Superior temporal gyrus (tissue), 1 donor: ENCODE data around the gene TP73.
"Not testable (repeated sequence)": the region's sequence is repeated elsewhere in the genome, so short reads cannot be mapped to it uniquely, and the experiment has no call there.

ENCODE experiments used
- DNase-seq: peaks from one replicate; pipeline ENCODE4 v3.0.0-alpha.2; 2016; ENCODE audit errors: extremely low spot score

TP73 gene

DNA sequence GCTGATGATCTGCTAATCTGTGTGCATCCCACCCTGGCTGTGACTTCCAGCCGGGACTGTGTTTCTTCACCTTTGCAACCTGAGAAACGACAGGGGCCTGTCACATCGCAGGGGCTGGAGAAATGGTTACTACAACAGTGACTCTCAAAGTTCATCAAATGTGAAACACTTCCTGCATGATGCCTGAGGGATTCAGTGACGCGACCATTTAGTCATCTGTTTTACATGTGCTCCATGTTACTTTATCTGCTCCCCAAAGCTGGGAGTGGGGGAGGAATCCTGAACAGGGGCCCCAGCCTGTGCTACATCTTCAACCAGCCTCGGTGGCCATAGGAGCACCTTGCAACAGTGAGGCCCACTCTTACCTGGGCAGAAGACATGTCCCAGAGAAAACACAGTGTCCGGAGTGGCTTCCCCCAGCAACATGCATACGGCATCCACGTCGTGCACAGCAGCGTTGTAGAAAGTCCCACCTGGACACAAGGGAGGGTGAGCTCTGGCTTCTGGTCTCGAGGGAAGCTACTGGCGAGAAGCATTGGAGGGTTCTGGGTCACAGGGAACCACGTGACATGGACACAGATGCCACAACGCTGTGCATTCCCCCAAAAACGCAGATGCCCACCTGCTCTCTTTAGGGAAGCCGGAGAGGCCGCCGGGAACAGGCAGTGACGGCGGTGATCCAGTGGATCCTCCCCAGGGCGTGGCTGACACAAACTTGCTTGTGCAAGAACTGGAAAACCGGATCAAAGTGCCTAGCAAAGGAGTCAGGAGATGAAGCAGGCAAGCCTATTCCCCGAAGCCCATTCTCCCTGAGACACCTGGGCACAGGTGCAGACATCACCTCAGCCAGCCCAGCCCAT lies 90.4 kb downstream of the TP73 start:
- no peak for DNase-seq

DNA sequence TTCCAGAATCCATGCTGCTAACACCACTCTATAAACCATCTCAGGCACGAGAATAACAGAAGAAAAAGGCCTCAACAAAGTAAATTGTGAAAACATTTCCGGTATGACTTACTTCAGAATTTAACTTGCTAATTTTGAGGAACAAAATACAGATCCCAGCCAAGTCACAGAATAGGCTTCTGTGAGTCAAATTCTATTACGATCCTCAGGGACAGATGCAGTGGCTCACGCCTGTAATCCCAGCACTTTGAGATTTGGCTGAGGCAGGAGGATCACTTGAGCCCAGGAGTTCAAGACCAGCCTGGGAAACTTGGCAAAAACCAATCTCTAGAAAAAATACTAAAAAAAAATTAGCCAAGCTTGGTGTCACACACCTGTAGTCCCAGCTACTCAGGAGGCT lies 91.1 kb downstream of the TP73 start:
- DNase-seq = no peak

DNA sequence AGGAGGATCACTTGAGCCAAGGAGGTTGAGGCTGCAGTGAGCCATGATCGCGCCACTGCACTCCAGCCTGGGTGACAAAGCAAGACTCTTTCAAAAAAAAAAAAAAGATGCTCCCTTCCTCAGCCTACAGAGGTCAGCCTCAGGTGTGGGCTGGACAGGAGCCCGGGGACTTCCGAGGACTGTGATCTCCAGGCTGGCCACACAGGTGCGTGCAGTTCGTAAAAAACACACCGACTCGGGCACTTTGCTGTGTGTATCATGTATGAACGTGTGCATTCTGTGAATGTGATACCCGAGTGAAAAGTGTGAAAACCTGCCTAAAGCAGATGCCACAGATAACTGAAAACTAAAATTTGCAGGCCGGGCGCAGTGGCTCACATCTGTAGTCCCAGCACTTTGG lies 91.5 kb downstream of the TP73 start:
- no peak for DNase-seq

DNA sequence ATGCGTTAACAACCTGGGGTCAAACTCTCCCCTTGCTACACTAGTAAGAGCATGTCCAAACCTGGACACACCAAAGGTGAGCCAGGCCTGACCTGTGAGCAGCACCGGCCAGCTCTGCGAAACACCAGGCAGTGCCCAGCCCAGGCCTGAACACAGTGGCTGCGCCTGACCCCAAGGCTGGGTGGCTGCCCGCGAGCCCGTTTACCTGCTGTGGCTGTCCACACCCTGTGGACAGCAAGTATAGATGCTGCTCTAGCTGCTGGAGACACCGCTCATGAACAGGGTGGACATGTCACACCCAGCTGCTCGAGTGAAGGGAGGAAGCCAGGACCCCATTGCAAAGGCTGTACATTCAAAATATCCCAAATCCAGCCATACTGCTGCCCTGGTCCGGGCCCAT lies 92.3 kb downstream of the TP73 start:
- no peak for DNase-seq

DNA sequence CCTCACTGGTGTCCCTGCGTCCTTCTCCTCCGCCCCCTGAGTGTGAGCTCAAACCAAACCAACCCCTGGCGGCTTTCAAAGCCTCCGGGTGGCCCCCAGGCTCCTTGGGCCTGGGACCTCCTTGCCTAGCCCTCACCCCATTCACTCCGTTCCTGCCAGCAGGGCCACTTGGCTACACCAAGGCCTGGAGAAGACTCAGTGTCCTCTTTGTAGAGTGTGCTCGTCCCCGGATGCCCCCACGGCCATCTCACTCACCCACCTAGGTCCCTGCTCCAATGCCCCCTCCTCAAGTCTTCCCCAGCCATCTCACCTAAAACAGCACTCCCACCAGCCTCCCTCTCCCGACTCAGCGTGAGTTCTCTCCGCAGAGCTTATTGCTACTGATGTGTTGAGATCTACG lies 92.8 kb downstream of the TP73 start:
- DNase-seq = no peak

DNA sequence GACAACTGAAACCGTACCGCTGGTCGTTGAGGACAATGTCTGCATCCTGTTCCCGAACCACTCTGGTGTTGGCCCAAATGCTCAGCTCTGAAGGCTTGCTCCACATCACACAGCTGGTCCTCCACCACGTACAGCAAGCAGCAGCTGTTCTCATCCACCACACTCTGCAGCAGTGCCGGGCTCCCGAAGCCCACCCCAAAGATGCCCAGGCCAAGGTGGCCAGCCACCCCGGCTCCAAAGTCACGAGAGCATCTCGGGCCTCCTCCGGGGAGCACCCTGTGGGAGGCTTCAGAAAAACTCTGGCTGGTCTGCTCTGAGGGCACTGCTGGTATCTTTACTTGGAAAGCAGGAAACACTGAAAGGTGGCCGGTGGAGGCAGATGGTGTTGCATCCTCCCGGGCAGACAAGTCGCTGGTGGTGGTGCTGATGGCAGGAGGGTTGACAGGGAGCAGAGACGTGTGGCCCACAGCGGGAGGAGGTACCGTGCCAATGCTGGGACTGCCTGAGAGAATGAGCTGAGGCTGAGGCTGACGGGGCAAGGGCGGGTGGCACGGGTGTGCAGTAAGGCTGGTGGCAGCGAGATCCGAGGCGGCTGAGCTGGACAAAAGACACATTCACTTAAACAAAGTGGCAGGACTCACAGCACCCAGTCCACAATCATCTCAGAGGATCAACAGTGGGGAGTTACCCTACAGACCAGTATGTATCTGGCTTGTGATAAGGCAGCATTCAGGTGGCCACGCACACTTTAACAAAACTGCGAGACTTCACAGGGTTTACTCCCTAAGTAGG lies 93.5 kb downstream of the TP73 start:
- DNase-seq = peak; percentile 30

DNA sequence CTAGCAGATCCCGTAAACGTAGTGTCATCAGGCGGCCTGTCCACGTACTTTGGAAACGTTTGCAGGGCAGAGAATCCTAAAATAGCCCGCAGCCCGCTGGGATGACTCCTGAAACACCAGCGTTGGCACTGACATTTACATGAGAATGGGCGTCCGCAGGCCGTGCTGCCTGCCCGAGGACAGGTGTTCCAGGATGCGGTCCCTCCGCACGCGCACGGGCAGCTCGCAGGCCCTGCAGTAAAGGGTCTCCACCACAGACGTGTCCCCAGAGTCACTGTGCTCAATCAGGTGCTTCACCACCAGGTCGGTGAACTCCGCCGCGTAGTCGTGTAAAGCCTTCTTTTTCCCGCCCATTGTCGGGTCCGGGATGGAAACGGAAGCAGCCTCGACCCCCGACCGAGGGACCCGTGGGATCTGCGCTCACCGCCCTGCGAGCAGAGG lies 94.1 kb downstream of the TP73 start:
- no peak for DNase-seq

DNA sequence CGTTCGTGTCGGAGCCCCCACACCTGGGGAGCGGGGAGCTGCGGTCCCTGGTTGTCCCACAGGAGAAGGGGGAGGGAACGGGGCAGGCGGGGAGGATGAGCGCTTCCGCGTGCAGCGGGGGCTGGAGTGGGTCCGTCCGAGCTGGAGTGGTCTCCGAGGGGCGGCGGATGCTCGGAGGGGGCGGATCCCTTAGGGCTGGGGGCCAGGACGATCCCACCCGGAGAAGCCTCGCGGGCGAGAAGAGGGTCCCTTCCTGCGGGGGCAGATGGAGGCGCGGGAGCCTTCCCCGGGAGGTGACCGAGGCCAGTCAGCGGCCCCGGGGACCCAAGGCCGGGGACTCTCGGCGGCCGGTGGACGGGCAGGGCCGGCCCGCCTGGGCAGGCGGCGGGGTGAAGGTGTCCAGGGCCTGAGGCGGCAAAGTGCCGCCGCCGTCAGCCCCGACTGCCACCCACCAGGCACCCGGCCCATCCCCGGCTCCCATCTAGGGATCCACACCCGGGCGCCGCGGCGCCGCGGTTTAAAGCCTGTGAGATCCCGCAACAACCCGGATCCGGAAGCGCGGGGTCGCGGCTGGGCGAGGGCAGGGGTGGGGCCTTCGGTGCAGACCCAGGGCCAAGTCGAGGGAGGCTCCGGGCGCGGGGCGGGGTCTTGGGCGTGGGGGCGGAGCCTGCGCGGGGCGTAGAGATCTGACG lies 94.7 kb downstream of the TP73 start:
- DNase-seq = peak; percentile 77

DNA sequence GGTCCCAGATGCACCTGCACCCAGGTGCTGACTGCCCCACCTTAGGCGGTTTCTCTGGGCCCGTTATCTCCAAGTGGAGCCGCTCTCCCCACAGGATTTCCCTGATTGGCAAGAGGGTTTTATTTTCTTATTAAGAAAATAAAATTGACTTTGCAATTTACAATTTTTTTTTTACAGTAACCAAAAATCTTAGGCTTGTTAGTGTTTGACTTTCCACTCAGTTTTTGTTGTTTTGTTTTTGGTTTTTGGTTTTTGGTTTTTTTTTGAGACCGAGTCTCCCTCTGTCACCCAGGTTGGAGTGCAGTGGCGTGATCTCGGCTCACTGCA lies 95.2 kb downstream of the TP73 start:
- no peak for DNase-seq

DNA sequence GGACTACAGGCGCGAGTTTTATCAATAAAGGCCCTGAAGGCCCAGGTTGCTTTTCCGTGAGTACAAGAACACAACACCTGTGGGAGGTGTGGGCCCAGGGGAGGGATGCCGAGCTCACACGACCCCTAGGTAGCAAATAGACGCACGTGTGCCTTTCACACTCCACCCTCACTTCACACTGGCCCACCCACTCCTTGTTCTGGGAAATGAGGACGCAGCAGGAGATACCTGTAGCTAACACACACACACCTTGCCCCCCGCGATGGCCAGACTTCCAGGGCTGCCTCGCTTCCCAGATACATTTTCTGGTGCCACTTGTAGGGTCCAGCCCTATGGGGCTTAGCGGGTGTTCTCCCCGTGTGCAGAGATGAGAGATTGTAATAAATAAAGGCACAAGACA lies 95.6 kb downstream of the TP73 start:
- no peak for DNase-seq

DNA sequence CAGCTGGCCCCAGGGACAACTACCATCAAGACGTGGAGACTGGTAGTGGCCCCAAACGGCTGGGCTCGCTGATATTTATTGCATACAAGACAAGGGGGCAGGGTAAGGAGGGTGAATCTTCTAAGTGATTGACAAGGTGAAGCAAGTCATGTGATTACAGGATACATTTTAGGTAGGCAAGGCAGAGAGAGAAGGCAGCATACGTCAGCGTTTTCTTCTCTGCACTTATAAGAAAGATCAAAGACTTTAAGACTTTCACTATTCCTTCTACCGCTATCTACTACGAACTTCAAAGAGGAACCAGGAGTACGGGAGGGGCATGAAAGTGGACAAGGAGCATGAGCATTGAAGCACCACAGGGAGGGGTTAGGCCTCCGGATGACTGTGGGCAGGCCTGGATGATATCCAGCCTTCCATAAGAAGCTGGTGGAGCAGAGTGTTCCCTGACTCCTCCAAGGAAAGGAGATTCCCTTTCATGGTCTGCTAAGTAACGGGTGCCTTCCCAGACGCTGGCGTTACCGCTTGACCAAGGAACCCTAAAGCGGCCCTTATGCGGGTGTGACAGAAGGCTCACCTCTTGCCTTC lies 96.1 kb downstream of the TP73 start:
- not testable (repeated sequence) for DNase-seq

DNA sequence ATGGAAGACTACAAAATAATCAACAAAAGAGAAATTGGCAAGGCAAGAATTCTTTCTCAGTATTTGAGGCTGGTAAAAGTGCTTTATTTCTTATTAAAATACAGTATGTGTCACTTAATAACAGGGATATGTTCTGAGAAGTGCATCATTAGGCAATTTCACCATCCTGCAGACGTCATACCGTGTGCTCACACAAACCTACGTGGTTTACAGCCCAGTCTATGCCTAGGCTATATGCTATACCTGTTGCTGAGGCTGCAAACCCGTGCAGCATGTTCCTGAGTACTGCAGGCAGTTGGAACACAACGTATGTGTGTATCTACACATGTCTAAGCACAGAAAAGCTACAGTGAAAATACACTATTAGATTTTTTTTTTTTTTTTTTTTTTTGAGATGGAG lies 97.2 kb downstream of the TP73 start:
- no peak for DNase-seq

DNA sequence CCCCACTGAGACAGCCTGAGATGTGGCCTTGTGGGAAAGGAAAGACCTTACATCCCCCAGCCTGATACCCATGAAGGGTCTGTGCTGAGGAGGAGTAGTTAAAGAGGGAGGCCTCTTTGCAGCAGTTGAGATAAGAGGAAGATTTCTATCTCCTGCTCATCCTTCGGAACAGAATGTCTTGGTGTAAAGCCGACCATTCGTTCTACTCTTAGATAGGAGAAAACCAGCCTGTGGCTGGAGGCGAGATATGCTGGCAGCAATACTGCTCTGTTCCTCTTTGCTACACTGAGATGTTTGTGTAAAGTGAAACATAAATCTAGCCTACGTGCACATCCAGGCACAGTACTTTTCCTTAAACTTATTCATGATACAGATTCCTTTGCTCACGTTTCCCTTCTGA lies 98.4 kb downstream of the TP73 start:
- DNase-seq = no peak

DNA sequence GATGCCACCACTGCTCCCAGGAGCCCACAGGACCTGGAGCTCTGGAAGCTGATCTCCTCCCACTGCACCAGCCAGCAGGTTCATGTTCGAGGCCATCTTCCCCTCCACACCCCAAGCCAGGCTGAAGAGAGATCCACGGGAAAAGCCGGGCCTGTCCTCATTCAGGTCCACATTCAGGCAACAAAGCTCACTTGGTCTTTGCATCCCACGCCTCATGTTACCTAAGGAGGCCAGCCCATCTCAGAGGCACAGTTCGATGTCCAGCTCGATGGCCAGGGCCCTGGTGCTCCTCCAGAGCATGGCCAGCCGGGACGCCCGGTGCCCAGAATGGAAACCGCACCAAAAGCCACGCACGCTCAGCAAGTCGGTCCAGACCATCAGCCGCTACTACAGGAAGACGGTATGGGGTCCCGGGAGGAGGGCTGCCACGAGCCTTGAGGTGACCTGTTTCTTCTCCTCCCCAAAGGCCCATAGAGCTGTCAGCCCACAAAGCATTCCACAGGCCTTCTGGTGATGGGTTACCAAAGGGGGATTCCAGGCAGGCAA lies 100.2 kb downstream of the TP73 start, which contains the start of gene CCDC27:
CCDC27 (plus strand) TSS at position 51 of the 546 bp plus-strand sequence; CDS start at position 83, 32 bp downstream.
- DNase-seq = no peak

DNA sequence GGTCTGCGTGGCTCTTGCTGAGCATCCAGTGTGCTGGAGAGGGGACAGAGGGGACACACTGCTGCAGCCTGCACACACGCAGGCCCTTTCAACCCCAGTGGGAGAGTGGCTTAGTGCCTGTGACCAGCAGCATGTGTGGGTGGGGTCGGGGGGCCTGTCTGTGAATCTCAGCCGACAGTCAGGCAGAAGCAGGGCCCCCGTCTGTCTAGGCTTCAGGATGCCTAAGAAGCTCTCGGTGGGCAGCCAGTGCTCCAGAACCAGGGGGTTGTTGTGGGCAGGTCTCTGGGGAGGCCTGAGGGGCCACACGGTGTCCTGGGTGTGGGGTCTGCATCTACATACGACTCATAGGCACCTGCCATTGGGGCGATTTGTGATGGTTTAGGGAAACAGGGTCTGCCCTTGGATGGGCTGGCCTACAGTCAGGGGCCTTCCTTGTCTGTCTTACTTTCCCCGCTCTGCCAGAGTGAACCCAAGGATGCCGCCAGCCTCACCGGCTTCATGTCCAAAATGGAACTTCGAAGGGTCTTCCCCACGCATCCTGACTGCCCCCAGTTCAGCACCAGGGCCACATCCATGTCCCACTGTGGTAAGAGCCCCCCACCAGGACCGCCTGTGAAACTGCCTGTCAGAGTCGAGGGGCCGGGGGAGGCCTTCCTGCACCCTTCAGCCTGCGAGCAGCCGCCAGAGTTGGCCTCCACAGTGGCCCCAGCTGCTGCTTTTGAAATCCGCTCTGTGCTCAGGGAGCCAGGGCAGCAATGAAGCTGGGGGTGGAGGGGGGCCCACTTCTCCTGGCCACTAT lies 101.5 kb downstream of the TP73 start:
- DNase-seq = no peak

DNA sequence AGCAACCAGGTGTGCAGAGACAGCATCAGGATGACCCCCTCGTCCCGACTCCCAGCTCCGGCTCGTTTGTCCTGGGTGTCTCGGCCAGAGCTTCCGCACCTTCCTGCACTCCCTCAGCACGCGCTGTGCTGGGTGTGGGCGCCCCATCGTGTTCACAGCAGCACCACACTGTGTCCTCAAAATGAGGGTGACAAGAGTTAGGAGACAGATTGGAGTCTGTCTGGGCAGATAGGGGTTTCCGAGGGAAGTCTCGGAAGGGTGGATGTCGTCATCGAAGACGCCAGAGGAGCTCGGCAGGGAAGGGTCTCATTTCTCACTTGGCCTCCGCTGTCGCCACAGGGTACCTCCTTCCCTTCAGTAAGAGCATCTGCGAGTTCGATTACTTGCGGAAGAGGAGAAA lies 104.1 kb downstream of the TP73 start:
- DNase-seq = no peak

DNA sequence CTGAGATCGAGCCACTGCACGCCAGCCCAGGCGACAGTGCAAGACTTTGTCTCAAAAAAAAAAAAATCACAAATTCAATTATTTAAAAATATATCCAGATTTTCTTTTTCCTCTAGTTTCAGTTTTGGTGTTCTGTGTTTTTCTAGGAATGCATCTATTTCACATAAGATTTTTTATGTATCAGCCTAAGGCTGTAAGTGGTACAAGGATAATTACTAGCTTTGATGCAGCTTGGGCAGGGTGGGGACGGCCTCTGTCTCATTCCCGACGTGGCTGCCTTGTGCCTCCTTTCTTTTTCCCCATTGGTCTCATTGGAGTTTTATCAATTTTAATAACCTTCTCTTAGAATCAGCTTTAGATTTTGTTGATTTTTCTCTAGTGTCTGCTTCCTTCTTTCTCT lies 106.8 kb downstream of the TP73 start:
- no peak for DNase-seq

DNA sequence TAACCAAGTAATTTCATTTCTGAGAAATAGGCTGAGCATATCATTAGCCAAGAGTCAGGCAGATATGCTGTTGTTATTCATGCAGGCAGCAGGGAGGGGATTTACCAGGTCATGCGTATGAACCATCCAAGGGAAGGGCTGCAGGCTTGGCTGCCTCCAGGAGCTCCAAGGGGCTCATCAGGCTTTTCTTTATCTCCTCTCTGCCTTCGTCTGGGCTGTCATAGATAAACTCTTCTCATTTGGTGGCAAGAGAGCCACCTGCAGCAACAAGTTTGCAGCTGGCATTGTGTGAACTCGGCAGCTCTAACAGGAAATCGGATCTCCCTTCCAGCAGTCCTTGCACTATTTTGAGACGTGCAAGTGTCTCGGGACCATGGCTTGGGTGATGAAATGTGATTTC lies 107.5 kb downstream of the TP73 start:
- DNase-seq = no peak

DNA sequence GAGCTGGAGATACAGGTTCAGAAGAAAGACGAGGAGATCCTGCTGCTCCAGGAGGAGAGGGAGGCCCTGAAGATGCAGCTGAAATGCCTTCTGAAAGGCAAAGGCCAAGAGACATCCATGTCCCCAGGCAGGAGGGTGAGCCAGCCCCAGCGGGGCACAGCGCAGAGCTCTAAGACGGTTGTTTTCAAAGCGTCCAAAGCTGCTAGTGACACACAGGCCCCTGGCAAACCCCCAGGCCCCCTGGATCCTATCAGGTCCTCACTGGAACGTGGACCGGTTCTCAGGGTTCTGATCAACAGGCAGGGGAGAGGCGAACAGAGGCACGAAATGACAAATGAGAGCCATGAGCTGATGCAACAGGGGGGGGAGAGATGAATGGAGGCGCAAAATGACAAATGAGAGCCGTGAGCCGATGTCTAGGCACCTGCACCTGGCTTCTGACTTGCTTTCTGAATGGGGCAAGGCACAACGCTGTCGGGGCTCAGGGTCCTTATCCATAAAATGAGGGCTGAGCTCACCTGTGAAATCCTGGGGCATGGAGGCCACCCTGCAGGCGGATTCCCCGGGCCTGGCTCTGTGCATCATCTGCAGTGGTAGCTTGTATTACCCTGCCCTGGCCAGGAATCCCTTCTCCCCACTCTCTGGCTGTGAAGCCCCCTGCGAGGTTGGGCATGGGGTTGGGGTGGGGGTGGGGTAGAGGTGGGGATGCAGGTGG lies 109.1 kb downstream of the TP73 start:
- DNase-seq = no peak

DNA sequence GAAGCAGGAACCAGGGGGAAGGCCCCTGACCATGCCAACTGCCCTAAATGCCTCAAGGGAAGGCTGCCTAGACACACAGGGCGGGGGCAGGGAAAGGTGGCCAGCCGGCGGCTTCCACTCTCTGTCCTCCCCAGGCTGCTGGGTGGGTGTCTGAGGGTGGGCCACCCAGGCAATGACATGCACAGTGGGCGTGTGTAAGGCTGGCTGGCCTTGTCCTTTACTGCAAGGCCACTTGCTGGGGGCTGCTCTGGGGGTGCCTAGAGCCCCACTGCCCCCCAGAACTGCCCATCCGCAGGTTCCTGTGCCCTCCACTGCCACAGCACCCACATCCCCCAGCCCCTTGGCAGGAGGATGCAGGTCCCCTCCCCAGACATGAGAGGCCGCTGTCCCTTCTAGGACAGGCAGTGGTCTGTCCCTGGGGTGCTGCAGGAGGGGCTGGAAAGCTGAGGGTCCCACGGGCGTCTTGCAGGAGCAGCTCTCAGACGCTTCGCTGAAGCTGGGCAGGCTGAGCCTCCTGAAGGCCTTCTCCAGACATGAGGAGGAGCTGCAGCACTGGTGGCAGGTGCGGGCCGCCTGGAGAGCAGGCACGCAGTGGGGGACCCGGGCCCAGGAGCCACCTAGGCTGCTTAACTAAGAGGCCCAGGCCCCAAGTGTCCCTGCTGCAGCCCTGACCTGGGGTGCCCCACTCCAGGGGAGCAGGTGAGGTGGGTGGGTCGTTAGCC lies 110.0 kb downstream of the TP73 start:
- no peak for DNase-seq
